Measurements from ENCODE around the gene HLA-F.

DNA sequence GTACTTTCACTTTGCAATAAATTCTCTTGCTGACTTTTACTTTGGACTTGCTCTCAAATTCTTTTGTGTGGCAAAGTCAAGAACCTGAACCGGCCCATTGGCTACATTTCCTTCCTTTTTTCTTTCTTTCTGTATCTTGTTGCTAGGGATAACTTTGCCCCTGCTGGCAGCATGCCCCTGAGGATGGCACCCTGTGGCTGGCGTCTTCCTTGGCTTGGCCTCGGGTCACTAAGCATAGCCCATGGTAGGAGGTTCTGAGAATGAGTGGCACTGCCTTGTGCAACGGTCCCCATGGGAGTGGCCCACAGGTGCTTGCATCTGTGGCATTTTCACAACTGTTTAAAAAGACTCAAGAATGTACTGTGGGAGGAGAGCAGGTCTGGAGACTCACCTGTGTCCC is 14.0 kb upstream of the HLA-F start:
- TF ChIP-seq, protein P1, sequence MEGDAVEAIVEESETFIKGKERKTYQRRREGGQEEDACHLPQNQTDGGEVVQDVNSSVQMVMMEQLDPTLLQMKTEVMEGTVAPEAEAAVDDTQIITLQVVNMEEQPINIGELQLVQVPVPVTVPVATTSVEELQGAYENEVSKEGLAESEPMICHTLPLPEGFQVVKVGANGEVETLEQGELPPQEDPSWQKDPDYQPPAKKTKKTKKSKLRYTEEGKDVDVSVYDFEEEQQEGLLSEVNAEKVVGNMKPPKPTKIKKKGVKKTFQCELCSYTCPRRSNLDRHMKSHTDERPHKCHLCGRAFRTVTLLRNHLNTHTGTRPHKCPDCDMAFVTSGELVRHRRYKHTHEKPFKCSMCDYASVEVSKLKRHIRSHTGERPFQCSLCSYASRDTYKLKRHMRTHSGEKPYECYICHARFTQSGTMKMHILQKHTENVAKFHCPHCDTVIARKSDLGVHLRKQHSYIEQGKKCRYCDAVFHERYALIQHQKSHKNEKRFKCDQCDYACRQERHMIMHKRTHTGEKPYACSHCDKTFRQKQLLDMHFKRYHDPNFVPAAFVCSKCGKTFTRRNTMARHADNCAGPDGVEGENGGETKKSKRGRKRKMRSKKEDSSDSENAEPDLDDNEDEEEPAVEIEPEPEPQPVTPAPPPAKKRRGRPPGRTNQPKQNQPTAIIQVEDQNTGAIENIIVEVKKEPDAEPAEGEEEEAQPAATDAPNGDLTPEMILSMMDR (IDR thresholded peaks at IDR 0.05; ENCODE audit: low read length) = no peak
- TF ChIP-seq EZH2phosphoT487 (IDR thresholded peaks at IDR 0.05; ENCODE audit: low read length) = no peak
